SHP77 (cell line): ENCODE results near the gene GRIA3.
"Not testable (repeated sequence)": the region's sequence is repeated elsewhere in the genome, so short reads cannot be mapped to it uniquely, and the experiment has no call there.

Experiments
- DNase-seq, 2 experiments: peaks; one replicate each; lab custom pipeline; 2025; lab: John Stamatoyannopoulos, UW

The GRIA3 gene

GRCh38 chrX:123348468-123348867 is 164.4 kb downstream of the GRIA3 start:
- DNase-seq: no peak

- no peak for DNase-seq
Observed at GRCh38 chrX:123350226-123350625, 166.1 kb downstream of the GRIA3 start.

DNA sequence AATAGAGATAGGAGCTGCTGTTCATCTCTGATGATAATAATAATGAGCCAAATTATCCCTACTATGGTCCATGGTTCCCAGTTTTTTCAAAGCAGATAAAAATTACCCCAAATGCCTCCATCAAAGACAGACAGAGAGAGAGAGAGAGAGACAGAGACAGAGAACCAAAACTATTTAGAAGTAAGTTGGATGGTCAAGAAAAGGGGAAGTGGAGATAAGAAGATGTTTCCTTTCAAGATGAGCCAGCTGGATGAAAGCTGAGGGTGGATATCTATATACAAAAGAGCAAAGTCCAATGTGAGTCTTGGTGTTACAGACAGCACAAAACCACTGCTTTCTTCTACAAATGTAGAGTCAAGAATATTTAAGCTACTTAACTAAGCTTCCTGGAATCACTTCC is 173.9 kb downstream of the GRIA3 start:
- DNase-seq: no peak

DNA sequence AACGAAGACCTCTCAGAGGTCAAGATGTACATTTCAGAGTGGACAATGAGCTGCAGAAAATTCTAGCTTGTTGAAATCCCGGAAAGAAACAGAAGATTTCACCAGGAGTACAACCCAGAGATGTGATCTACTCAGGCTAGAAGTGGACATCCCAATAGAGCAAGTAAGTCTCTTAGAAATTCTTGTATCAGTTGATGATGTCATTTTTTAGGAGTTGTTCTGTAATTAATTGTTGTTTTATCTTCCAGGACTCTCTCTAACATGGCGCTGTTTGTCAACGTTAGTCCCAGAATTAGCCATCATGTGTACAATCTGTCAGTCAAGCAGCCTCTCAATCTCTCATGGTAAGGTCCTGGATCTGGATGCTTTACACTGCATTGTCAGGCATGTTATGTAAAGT is 174.4 kb downstream of the GRIA3 start:
- no peak for DNase-seq

DNA sequence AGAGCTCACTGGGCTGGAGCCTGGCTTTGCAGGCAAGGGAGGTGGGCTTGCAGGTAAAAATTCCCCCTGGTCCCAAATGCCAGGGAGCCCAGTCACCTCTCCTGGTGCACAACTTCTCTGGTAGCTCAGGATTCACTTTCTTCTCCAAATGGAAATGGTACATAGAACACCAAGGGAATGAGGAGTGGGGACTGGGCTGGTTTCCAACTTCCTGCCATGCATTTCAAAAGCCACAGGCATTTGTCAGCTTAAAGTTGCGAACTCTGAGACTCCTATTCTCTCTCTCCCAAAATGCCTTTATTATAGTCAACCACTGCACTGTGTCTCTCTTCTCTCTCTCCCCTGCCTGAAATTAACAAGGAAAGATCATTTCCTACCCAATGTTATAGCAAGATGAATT is 177.3 kb downstream of the GRIA3 start:
- DNase-seq: no peak

DNA sequence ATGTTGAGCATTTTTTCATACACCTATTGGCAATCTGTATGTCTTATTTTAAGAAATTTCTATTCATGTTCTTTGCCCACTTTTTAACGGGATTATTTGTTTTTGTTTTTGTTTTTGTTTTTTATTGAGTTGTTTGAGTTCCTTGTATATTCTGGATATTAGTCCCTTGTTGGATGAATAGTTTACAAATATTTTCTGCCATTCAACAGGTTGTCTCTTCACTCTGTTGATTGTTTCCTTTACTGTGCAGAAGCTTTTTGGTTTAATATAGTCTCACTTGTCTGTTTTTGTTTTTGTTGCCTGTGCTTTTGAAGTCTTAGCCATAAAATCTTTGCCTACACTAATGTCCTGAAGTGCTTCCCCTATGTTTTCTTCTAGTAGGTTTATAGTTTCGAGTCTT is 202.1 kb downstream of the GRIA3 start:
- not testable (repeated sequence) for DNase-seq

DNA sequence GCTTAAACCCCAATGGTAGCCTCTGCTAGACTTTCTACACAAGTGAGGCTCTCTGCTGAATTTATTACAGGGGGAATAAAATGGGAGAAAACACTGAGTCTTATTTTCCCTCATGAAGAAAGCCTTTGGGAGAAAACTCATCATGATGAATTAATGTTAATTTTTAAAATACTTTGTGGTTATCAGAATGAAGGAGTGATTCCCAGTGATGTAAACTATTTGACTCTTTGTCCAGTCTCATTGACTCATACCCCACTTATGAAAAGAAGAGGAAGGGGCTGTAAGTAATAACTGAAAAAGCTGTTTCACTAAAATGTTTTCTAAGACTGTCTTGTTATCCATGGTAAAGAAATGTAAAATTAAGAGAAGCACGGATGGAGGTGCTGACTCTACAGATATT is 208.8 kb downstream of the GRIA3 start:
- no peak for DNase-seq

DNA sequence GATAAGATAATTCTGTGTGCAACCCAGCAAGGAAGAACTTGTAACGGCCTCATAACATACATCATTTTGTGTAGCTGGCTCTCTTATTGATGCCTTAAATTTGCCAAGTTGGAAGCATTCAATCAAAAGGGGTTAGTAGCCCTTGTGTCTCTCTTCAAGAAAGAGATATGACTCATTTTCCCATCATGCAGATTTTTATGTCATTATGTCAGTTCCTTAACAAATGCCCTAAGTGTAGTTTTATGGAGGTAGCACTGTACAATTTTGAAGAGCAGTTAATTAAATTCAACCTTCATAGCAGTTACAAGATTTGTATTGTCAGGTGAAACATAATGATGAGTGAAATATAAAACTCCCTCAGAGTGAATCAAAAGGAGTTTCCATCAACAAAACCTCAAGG is 215.6 kb downstream of the GRIA3 start:
- DNase-seq: no peak

DNA sequence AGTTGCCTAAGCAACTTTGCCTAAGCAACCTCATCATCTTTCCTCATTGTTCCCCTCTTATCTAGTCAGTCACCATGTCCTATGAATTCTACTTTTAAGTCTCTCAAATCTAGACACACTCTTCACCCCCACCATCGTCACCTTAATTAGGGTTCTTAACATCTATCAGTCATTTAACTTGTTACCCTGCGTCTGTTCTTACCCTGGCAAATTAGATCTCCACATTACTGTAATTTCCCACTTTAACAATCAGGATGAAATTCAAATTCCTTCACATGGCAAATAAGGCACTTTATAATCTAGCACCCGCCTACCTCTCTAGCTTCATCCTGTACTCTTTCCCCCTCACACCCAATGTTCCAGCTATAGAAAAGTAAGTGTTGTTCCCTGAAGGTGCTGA is 221.2 kb downstream of the GRIA3 start:
- DNase-seq: no peak

GRCh38 chrX:123408821-123409737 is 225.0 kb downstream of the GRIA3 start:
- DNase-seq: no peak

DNA sequence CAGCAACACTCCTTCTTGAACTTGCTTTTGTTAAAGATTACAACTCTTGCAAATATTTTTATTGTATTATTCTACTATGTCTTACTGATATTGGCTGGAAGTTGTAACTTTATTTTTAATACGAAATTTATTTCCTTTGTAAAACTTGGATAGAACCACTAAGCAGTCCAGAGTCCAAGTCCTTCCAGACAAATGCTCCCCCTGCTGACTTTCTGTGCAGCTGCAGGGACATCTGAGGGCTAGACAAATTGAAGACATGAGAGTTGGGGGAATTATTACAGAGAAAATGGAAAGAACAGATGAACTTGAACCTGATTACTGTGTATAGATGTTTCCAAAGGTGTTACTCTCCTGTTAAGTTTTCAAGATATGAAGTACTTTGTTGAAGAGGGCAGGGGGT is 238.8 kb downstream of the GRIA3 start:
- DNase-seq: no peak

DNA sequence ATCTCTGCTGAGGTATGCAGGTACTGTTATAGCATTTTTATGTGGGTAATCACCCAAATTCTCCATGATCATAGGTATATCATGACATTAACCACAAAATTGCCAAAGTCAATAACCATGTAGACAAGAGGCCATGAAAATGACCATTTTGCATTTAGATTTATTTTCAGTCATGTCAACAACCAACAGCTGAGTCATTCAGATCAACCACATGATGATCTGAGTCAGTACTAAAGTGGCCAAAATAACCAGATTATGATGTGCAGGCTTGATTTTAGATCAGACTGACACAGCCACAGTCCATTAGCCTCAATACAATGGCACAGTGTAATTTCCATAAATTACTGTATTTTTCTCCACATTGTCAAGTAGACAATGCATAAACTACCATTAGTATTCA is 240.5 kb downstream of the GRIA3 start:
- no peak for DNase-seq

DNA sequence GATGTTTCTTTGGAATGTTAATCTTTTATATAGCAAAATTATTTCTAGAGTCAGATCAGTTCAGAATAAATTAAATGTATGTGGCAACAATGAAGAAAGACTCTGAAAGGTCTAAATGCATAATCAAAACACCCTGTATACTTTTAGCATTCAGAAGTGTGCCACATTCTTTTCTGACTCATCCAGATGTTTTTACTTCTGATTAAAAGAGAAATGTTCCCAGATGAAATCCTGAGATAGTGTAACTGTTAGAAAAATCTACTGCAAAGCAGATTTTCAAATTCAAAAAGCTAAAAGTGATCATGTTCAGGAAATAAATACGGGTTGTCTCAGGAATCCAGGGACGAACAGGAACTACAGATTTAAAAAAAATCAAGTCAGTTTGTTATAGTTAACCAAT is 241.4 kb downstream of the GRIA3 start:
- no peak for DNase-seq

DNA sequence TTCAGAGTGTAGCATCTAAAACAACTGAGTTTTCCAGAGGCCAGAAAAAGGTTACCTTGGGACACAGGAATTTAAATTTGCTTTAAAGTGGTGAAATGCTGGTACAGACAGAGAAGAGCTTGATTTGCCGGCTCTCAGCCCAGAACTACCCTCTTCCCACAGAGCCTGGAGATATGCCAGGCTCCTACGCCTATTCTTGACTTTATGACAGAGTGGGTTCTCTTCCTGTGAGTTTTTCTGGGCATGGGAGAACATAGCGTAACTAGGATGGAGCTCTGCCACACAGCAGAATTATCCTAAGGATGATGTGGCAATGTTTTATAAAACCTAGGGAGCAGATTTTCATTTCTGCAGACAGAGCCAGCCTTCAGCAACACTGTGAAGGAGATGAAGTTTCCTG is 241.8 kb downstream of the GRIA3 start:
- no peak for DNase-seq

GRCh38 chrX:123432361-123433150 is 248.5 kb downstream of the GRIA3 start:
- no peak for DNase-seq

- no peak for DNase-seq
Observed at GRCh38 chrX:123436512-123437136, 252.5 kb downstream of the GRIA3 start.

DNA sequence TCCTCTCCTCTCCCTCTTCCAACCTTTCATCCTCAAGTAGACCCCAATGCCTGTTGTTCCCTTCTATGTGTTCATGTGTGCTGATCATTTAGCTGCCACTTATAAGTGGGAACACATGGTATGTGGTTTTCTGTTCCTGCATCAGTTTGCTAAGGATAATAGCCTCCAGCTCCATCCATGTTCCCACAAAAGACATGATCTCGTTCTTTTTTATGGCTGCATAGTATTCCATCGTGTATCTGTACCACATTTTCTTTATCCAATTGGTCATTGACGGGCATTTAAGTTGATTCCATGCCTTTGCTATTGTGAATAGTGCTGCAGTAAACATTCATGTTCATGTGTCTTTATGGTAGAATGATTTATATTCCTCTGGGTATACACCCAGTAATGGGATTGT is 255.8 kb downstream of the GRIA3 start:
- not testable (repeated sequence) for DNase-seq

DNA sequence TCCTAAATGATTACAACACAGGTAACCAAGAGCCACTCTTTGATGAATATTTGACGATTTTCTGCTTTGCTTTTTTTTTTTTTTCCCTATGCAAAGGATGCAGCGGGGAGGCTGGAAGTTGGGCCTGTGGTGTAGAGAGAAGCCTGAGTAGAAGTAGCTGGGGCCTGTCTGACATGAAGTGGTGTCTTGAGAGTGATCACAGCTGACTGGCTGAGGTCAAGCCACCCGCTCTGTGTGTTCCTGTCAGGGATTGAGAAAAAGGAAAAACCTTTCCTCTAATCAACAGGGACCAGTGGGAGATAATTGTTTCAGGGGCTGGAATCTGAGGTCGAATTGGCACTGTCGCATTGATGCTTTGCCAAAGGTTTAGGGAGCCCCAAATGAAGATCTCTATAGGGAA is 258.7 kb downstream of the GRIA3 start:
- no peak for DNase-seq

GRCh38 chrX:123447506-123447905 is 263.4 kb downstream of the GRIA3 start:
- DNase-seq: no peak

DNA sequence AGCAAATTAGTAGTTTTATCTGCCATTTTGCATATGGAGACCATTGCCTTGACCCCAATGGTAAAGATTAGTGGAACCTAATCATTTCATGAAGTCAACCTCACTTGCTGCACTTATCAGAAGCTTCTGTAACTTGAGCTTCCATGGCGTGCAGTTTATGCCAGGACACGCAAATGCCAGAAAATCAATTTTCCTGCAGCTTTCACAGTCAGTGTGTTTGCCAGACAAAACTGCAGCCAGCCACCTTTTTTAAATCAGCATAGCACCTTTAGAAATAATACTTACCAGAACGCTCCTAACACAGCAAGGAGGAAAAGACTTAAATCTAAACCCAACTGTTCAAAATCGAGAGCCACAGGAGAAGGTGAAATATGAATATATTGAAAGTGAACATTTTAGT is 265.3 kb downstream of the GRIA3 start:
- no peak for DNase-seq

GRCh38 chrX:123450222-123450621 is 266.1 kb downstream of the GRIA3 start:
- DNase-seq: no peak

DNA sequence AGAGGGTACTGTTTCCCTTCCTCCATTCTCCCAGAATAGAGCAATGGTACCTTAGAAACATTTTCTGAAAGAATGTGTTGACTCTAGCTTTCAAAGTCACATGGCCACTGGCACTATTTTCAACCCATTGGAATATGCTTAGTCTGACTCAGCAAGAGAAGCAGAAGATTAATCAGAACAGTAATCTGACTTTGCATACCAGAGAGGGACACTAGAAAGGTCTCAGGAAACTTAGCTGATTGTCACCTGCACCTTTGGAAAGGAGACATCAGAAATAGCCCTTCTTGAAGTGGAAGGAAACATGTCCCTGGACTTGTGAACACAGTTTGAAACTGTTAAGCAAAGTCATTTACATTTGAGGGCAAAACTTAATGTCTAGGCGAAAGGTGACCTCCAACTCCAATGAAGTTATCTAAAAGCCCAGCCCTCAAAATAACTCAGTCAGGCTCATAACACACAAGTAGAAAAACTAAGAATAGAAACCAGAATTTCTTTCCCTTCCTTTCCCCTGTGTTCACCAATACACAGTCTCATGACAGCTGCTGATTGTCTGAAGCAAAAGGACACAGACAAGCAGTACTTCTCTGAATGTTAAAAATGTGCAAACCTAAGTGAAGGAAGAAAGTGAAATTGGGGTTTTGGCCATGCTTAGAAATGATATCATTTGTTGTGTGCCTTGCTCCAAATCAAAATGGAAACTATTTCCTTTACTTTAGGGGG is 270.8 kb downstream of the GRIA3 start:
- no peak for DNase-seq
